ENCODE results near the gene SLC39A11. TPM values are rescaled to one million over a fixed set of nuclear protein-coding genes. Genes with fewer than 3 reads are reported as not detected.
"Not testable (repeated sequence)": the region's sequence is repeated elsewhere in the genome, so short reads cannot be mapped to it uniquely, and the experiment has no call there.

The SLC39A11 gene
- total and polyA plus RNA-seq, 2 experiments from 2014 or later = 11.7 to 16.4 TPM

GRCh38 chr17:73000832-73001231 lies 91.7 kb downstream of the SLC39A11 start:
- H3K4me1 ChIP-seq (ENCODE audit: insufficient read depth) = no peaks in the 10 kb centered on the region
- DNase-seq = no peak
- no peak overlapping the region for H3K27ac ChIP-seq
- TF ChIP-seq EZH2 (IDR thresholded peaks at IDR 0.05; ENCODE audit: insufficient read depth, poor library complexity, severe bottlenecking) (no peak), EZH2phosphoT487 (IDR thresholded peaks at IDR 0.05; ENCODE audit: insufficient read depth, low read depth) (no peak)
- 86 to 90% methylated on average over 3 of the region's 3 CpGs for WGBS, 2 experiments (ENCODE audit: low coverage in 1 of 2, low lambda C conversion rate in 2 of 2, missing lambda C conversion rate in 2 of 2)
- no peaks in the 10 kb centered on the region for H4K20me1 ChIP-seq (ENCODE audit: insufficient read depth)
- H3K4me3 ChIP-seq = no peak overlapping the region
- in situ Hi-C loops (cut with MboI) = no loop called here
- H3K36me3 ChIP-seq (ENCODE audit: low read depth) = no peaks in the 10 kb centered on the region
- H3K9me2 ChIP-seq (ENCODE audit: insufficient read depth) = no peaks in the 10 kb centered on the region
- H3K4me2 ChIP-seq (ENCODE audit: unreplicated experiment) = no peak overlapping the region
- H3F3A ChIP-seq (ENCODE audit: insufficient read depth) = no peaks in the 10 kb centered on the region
- no peak overlapping the region for H2AFZ ChIP-seq
- H3K9me3 ChIP-seq (ENCODE audit: low read depth) = no peaks in the 10 kb centered on the region
- no peaks in the 10 kb centered on the region for H3K27me3 ChIP-seq (replicated peaks; ENCODE audit: insufficient read depth)
- no peak overlapping the region for H3K9ac ChIP-seq
- H3K79me2 ChIP-seq (ENCODE audit: insufficient read depth) = no peaks in the 10 kb centered on the region

DNA sequence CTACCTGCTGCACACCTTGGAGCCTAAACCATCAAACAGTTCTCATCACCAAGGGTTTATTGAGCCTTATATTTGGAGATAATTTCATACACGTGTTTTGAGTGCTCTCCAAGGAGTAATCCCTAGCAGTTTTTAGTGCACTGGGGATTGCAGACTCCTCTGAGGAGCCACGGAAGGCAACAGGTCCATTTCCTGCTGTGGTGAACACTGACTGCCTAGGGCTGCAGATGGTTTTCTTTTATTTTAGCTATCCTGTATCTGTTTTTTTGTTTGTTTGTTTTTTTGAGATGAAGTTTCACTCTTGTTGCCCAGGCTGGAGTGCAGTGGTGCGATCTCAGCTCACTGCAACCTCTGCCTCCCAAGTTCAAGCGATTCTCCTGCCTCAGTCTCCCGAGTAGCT lies 93.0 kb downstream of the SLC39A11 start:
- not testable (repeated sequence) for H3K4me3 ChIP-seq; H3K4me2 ChIP-seq (ENCODE audit: unreplicated experiment); H3K9me3 ChIP-seq (ENCODE audit: low read depth); H3K27ac ChIP-seq; H3F3A ChIP-seq (ENCODE audit: insufficient read depth); H3K27me3 ChIP-seq (replicated peaks; ENCODE audit: insufficient read depth); H3K9ac ChIP-seq; H3K36me3 ChIP-seq (ENCODE audit: low read depth); H3K4me1 ChIP-seq (ENCODE audit: insufficient read depth); H4K20me1 ChIP-seq (ENCODE audit: insufficient read depth); H2AFZ ChIP-seq; H3K9me2 ChIP-seq (ENCODE audit: insufficient read depth); DNase-seq; H3K79me2 ChIP-seq (ENCODE audit: insufficient read depth)
- 78 to 85% methylated on average over 5 of the region's 5 CpGs for WGBS, 2 experiments (ENCODE audit: low coverage in 1 of 2, low lambda C conversion rate in 2 of 2, missing lambda C conversion rate in 2 of 2)
- in situ Hi-C loops (cut with MboI) = loop anchor here (25.0 kb wide), 2 partner anchors 163 to 437 kb away; partner anchors contain the start of gene SSTR2

DNA sequence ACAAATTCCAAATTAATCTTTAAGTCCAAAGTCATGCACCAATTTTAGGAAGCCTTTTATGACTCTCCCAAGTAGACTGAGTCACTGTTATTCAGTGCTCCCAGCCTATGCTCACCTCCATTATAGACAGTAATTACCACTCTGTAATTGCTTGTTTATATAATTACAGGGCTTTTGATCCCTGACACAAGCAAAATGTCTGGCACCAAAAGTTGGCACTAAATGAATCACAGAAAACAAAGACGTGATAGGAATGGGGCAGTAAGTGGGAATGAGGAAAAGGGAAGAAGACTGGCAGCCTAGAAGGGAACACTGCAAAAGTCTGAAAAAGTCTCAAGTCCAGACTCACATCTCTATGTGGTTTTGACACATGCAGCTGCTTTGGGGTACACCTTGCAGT lies 94.1 kb downstream of the SLC39A11 start:
- H3K79me2 ChIP-seq (ENCODE audit: insufficient read depth) = no peaks in the 10 kb centered on the region
- H3K27ac ChIP-seq = no peak overlapping the region
- no peak overlapping the region for H3K9ac ChIP-seq
- H3K9me3 ChIP-seq (ENCODE audit: low read depth) = no peaks in the 10 kb centered on the region
- in situ Hi-C loops (cut with MboI) = loop anchor here (25.0 kb wide), 2 partner anchors 164 to 436 kb away; partner anchors contain the start of gene SSTR2
- DNase-seq = no peak
- no peak overlapping the region for H3K4me3 ChIP-seq
- H4K20me1 ChIP-seq (ENCODE audit: insufficient read depth) = no peaks in the 10 kb centered on the region
- H2AFZ ChIP-seq = no peak overlapping the region
- H3K4me1 ChIP-seq (ENCODE audit: insufficient read depth) = no peaks in the 10 kb centered on the region
- no peaks in the 10 kb centered on the region for H3F3A ChIP-seq (ENCODE audit: insufficient read depth)
- no peaks in the 10 kb centered on the region for H3K9me2 ChIP-seq (ENCODE audit: insufficient read depth)
- TF ChIP-seq EZH2phosphoT487 (IDR thresholded peaks at IDR 0.05; ENCODE audit: insufficient read depth, low read depth) (no peak), EZH2 (IDR thresholded peaks at IDR 0.05; ENCODE audit: insufficient read depth, poor library complexity, severe bottlenecking) (no peak)
- 41 to 49% methylated on average over 1 of the region's 1 CpG for WGBS, 2 experiments (ENCODE audit: low coverage in 1 of 2, low lambda C conversion rate in 2 of 2, missing lambda C conversion rate in 2 of 2)
- no peak overlapping the region for H3K4me2 ChIP-seq (ENCODE audit: unreplicated experiment)
- no peaks in the 10 kb centered on the region for H3K27me3 ChIP-seq (replicated peaks; ENCODE audit: insufficient read depth)
- no peaks in the 10 kb centered on the region for H3K36me3 ChIP-seq (ENCODE audit: low read depth)

DNA sequence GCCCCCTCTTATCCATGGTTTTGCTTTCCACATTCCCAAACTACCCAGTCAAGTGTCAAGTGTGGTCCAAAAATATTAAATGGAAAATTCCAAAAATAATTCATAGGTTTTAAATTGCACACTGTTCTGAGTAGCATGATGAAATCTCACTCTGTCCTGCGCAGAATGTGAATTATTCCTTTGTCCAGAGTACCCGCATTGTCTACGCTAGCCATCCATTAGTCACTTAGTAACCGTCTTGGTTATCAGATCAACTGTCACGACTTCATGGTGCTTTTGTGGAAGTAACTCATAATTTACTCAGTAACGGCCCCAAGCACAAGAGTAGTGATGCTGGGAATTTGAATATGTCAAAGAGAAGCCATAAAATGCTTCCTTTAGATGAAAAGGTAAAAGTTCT lies 94.9 kb downstream of the SLC39A11 start:
- in situ Hi-C loops (cut with MboI) = loop anchor here (25.0 kb wide), 2 partner anchors 165 to 435 kb away; partner anchors contain the start of gene SSTR2
- DNase-seq = no peak
- 94 to 95% methylated on average over 6 of the region's 6 CpGs for WGBS, 2 experiments (ENCODE audit: low coverage in 1 of 2, low lambda C conversion rate in 2 of 2, missing lambda C conversion rate in 2 of 2)

DNA sequence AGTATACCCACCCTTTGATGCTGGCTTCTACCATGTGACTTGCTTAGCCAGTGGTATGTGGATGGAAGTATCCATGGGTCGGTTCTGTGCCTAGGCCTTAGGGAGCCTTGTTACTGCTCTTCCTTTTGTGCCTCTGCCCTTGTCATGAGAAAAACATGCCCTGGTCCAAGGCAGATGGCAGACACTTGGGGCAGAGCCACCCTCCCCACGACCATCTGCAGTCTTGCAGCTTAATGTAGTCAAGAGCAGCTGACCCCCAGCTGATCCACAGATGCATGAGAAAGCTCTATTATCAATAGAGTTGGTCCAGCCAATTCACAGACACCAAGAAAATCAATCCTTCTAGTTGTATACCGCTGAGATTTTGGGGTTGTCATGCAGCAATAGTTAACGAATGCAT lies 95.7 kb downstream of the SLC39A11 start:
- no peaks in the 10 kb centered on the region for H3K9me3 ChIP-seq (ENCODE audit: low read depth)
- H3K4me3 ChIP-seq = no peak overlapping the region
- WGBS, 2 experiments (ENCODE audit: low coverage in 1 of 2, low lambda C conversion rate in 2 of 2, missing lambda C conversion rate in 2 of 2) = 72 to 82% methylated on average over 4 of the region's 4 CpGs
- no peaks in the 10 kb centered on the region for H4K20me1 ChIP-seq (ENCODE audit: insufficient read depth)
- no peak overlapping the region for H3K9ac ChIP-seq
- H3K9me2 ChIP-seq (ENCODE audit: insufficient read depth) = no peaks in the 10 kb centered on the region
- H3K4me2 ChIP-seq (ENCODE audit: unreplicated experiment) = no peak overlapping the region
- DNase-seq = no peak
- no peaks in the 10 kb centered on the region for H3F3A ChIP-seq (ENCODE audit: insufficient read depth)
- TF ChIP-seq EZH2phosphoT487 (IDR thresholded peaks at IDR 0.05; ENCODE audit: insufficient read depth, low read depth) = no peak
- H3K4me1 ChIP-seq (ENCODE audit: insufficient read depth) = no peaks in the 10 kb centered on the region
- H3K27me3 ChIP-seq (replicated peaks; ENCODE audit: insufficient read depth) = no peaks in the 10 kb centered on the region
- H3K36me3 ChIP-seq (ENCODE audit: low read depth) = no peaks in the 10 kb centered on the region
- in situ Hi-C loops (cut with MboI) = loop anchor here (25.0 kb wide), 2 partner anchors 166 to 434 kb away; partner anchors contain the start of gene SSTR2
- no peak overlapping the region for H3K27ac ChIP-seq
- H3K79me2 ChIP-seq (ENCODE audit: insufficient read depth) = no peaks in the 10 kb centered on the region
- H2AFZ ChIP-seq = no peak overlapping the region

More for the DNA sequence above, 94.9 kb downstream of the SLC39A11 start:
- H3K27me3 ChIP-seq (replicated peaks; ENCODE audit: insufficient read depth) = no peaks in the 10 kb centered on the region
- no peaks in the 10 kb centered on the region for H3K9me2 ChIP-seq (ENCODE audit: insufficient read depth)
- no peaks in the 10 kb centered on the region for H3K79me2 ChIP-seq (ENCODE audit: insufficient read depth)
- no peaks in the 10 kb centered on the region for H3F3A ChIP-seq (ENCODE audit: insufficient read depth)
- no peak overlapping the region for H2AFZ ChIP-seq
- no peak overlapping the region for H3K9ac ChIP-seq
- H3K4me3 ChIP-seq = no peak overlapping the region
- H3K4me2 ChIP-seq (ENCODE audit: unreplicated experiment) = no peak overlapping the region
- TF ChIP-seq EZH2 (IDR thresholded peaks at IDR 0.05; ENCODE audit: insufficient read depth, poor library complexity, severe bottlenecking) (no peak), EZH2phosphoT487 (IDR thresholded peaks at IDR 0.05; ENCODE audit: insufficient read depth, low read depth) (no peak)
- no peak overlapping the region for H3K27ac ChIP-seq
- no peaks in the 10 kb centered on the region for H3K4me1 ChIP-seq (ENCODE audit: insufficient read depth)
- no peaks in the 10 kb centered on the region for H4K20me1 ChIP-seq (ENCODE audit: insufficient read depth)
- no peaks in the 10 kb centered on the region for H3K36me3 ChIP-seq (ENCODE audit: low read depth)
- H3K9me3 ChIP-seq (ENCODE audit: low read depth) = no peaks in the 10 kb centered on the region

Measured in GM23248 (cell line).